ENCODE data around the gene RFT1. TPM values are rescaled to one million over a fixed set of nuclear protein-coding genes. Genes with fewer than 3 reads are reported as not detected.

RFT1 gene
- total RNA-seq, 4 donors from 2014 or later: 8.6 to 16.1 (median 15.5) TPM

DNA sequence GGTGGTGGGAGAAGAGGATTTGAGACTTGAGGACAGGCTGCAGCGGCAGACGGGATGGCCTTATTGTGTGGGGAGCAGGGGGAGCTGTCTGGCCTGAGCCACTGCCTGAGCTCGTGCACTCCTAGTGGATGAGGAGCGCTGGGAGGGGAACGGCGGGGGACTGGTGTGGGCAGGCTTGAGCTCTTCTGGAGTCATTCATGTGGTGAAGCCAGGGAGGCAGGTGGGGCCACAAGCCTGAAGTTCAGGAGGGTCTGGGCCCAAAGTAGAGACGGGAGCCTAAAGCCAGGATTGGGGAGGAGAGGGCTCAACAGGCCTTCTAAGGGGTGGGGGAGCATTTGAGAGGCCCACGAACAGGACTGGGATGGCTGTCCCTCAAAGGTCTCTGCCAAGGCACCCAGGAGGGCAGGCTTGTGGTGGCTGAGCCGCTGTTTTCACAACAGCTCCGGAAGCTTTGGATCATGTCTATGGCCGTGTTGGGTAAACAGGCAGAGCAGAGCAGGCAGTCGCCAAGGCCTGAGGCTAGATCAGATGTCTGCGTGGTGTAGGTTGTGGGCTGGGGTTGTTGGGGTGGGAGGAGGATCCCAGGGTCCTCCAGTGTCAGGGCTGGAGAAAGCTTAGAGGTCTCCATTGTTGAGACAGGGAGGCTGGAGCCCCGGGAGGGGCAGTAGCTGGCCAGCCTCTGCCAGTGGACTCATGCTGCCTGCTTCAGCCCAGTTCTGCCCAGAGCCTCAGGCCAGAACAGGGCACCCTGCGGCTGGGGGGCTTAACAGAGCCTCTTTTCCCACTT, 39.0 kb upstream of the RFT1 start:
- TF ChIP-seq POLR2A (IDR thresholded peaks at IDR 0.05): no peak
- TF ChIP-seq, protein P1, sequence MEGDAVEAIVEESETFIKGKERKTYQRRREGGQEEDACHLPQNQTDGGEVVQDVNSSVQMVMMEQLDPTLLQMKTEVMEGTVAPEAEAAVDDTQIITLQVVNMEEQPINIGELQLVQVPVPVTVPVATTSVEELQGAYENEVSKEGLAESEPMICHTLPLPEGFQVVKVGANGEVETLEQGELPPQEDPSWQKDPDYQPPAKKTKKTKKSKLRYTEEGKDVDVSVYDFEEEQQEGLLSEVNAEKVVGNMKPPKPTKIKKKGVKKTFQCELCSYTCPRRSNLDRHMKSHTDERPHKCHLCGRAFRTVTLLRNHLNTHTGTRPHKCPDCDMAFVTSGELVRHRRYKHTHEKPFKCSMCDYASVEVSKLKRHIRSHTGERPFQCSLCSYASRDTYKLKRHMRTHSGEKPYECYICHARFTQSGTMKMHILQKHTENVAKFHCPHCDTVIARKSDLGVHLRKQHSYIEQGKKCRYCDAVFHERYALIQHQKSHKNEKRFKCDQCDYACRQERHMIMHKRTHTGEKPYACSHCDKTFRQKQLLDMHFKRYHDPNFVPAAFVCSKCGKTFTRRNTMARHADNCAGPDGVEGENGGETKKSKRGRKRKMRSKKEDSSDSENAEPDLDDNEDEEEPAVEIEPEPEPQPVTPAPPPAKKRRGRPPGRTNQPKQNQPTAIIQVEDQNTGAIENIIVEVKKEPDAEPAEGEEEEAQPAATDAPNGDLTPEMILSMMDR (IDR thresholded peaks at IDR 0.05): no peak
- DNase-seq (ENCODE audit: low spot score in 2 of 2): no peak
- no peak overlapping the region for H3K4me3 ChIP-seq (ENCODE audit: low read depth, poor library complexity, severe bottlenecking)
- intact Hi-C loops (cut with DNase I; ENCODE audit: low total_unique reads): no loop called here
- WGBS, 2 donors: 54 to 79% methylated on average over 15 of the region's 15 CpGs

DNA sequence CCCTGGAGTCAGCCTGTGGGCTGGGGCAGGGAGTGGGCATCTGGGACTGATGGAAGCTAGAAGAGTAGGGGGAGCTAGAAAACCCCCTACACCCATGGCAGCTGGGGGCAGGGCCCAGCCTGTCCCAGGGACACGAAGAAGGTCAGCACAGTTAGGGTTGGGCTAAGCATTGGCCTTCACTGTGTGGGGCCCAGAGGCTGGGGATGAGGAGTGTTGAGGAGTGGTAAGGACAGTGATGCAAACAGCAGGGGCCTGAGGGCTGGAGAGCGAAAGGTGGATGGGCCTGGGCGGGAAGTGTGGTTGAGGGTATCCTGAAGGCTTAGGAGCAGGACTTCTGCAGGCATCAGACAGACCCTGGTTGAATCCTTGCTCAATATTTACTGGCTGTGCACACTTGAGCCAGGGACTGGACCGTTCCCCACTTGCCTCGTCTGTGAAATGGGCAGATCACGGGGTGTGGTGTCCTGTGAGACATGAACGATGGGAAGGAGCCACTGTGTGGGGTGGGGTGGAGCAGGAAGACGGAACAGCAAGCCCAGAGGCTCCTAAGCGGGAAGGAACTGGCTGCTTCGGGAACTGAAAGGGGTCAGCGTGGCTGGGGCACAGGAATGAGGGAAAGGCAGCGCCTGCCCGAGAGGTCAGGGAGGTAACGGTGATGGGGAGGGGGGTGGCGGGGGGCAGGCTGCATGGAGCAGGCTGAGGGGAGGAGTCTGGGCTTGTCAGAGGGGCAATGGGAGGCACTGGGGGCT, 38.1 kb upstream of the RFT1 start:
- intact Hi-C loops (cut with DNase I; ENCODE audit: low total_unique reads): no loop called here
- 71 to 82% methylated on average over 15 of the region's 15 CpGs for WGBS, 2 donors
- TF ChIP-seq, protein P1 (IDR thresholded peaks at IDR 0.05): no peak
- no peak for TF ChIP-seq POLR2A (IDR thresholded peaks at IDR 0.05)
- no peak for DNase-seq (ENCODE audit: low spot score in 2 of 2)
- no peak overlapping the region for H3K4me3 ChIP-seq (ENCODE audit: low read depth, poor library complexity, severe bottlenecking)

DNA sequence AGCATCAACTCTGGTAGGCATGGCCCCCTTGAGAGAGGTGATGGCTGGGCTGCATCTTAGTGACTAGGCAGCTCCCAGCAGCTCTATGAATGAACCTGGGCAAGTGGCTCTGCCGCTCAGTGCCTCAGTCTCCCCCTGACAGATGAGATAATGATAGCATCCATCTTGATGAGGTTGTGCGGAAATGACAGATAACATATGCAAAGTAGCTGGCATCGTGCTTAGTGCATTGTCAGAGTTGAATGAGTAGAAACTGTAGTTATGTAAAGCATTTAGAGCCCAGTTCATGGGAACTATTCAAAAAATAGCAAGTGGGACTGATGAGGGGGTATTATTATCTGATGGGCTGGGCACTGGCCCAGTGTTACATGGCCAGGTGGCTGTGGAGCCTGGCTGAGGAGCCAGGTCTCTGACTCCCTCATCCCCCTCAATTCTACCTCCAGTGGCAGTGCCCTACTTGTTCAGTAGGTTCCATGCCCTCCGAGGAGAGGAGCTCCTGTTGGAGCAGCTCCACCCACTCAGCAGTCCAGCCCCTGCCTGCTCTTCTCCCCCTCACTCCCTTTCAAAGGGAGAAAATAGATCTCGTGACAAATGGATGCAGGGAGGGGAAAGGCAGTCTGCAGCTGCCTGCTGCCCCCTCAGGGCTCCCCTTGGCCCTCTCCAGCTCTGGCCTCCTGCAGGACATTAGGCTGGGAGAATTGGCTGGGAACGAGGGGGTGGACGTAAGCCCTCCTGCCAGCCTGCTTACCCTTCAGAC, 37.4 kb upstream of the RFT1 start:
- intact Hi-C loops (cut with DNase I; ENCODE audit: low total_unique reads): no loop called here
- WGBS, 2 donors: 59 to 71% methylated on average over 7 of the region's 7 CpGs
- TF ChIP-seq POLR2A (IDR thresholded peaks at IDR 0.05): no peak
- TF ChIP-seq, protein P1 (IDR thresholded peaks at IDR 0.05): no peak
- DNase-seq (ENCODE audit: low spot score in 2 of 2): no peak
- no peak overlapping the region for H3K4me3 ChIP-seq (ENCODE audit: low read depth, poor library complexity, severe bottlenecking)

DNA sequence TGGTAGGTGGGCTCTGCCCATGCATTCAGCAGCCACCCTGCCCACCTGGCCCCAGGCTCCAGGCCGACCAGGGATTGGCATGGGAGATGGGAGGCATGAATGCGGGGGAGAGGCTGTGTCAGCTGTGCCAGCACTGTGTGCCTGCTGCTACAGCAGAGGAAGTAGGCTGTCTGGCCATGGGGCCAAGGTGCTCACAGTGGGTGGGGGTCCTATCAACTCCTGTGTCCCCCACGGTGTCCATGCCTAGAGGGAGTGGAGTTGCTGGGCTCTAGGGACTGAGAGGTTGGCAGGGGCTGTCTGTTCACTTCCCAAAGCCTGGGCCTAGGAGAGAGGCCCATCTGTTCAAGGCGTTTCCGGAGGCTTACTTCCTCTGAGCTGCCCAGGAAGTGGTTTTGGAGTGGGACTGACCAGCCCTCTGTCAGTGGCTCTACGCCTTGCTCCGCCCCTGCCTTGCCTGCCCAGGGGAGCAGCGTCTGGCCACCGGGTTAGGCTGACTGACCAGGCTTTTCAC, 36.6 kb upstream of the RFT1 start:
- WGBS, 2 donors: 42 to 58% methylated on average over 8 to 9 of the region's 9 CpGs
- TF ChIP-seq POLR2A (IDR thresholded peaks at IDR 0.05): no peak
- TF ChIP-seq, protein P1 (IDR thresholded peaks at IDR 0.05): no peak
- no peak overlapping the region for H3K4me3 ChIP-seq (ENCODE audit: low read depth, poor library complexity, severe bottlenecking)
- intact Hi-C loops (cut with DNase I; ENCODE audit: low total_unique reads): no loop called here
- peak in 1 of 2 donors; percentile 53 for DNase-seq (ENCODE audit: low spot score in 2 of 2)

DNA sequence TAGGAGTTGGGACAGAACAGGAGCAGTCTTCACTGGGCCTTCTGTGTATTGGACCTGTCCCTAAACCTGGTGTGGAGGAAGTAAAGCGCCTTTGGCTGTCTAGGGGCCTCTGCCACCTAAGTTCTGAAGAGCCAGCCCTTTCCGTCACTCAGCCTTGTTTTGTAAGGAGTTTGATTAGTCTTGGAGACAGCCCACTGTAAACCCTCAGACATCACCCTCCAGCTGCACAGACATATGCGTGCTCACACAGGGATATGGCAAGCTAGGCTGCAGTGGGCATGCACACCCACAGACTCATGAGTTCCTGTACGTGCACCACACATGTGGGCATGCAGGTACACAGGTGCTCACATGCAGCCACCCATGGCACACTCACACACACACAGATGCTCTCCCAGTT, 36.0 kb upstream of the RFT1 start:
- no peak for DNase-seq (ENCODE audit: low spot score in 2 of 2)
- no peak overlapping the region for H3K4me3 ChIP-seq (ENCODE audit: low read depth, poor library complexity, severe bottlenecking)
- intact Hi-C loops (cut with DNase I; ENCODE audit: low total_unique reads): no loop called here
- TF ChIP-seq, protein P1 (IDR thresholded peaks at IDR 0.05): no peak
- TF ChIP-seq POLR2A (IDR thresholded peaks at IDR 0.05): no peak
- 78 to 86% methylated on average over 4 of the region's 4 CpGs for WGBS, 2 donors

All from lower leg skin (tissue), 4 donors.